HEK293 (cell line): ENCODE results near the gene CCDC40.

ENCODE experiments used
- HOXA7 ChIP-seq: sonication (generic); formaldehyde crosslinking; IDR thresholded peaks from 2 replicates; pipeline ENCODE4 v1.8.1; 2022; ENCODE audit warnings: missing genetic modification reagents, borderline replicate concordance
- ZEB2 ChIP-seq: fragments of 450-650 bp; formaldehyde crosslinking; IDR thresholded peaks from 2 replicates; pipeline ENCODE4 v1.5.1; 2016; ENCODE audit warnings: missing biosample characterization, missing genetic modification characterization
- ZNF24 ChIP-seq: fragments of 450-650 bp; formaldehyde crosslinking; IDR thresholded peaks from 2 replicates; pipeline ENCODE4 v1.5.1; 2016; ENCODE audit warnings: missing biosample characterization, missing genetic modification characterization
- ZNF311 ChIP-seq: fragments of 450-650 bp; formaldehyde crosslinking; IDR thresholded peaks from 2 replicates; pipeline ENCODE4 v1.5.1; 2017; ENCODE audit warnings: missing biosample characterization, missing genetic modification characterization, borderline replicate concordance
- ZNF658 ChIP-seq: fragments of 450-650 bp; formaldehyde crosslinking; IDR thresholded peaks from 2 replicates; pipeline ENCODE4; 2016; ENCODE audit warnings: missing biosample characterization, missing genetic modification characterization
- ZSCAN16 ChIP-seq: fragments of 450-650 bp; formaldehyde crosslinking; IDR thresholded peaks from 2 replicates; pipeline ENCODE4 v1.5.1; 2016; ENCODE audit warnings: missing biosample characterization, missing genetic modification characterization
- TF ChIP-seq, protein P1 (sequence below): fragments of 450-650 bp; formaldehyde crosslinking; IDR thresholded peaks from 2 replicates; pipeline ENCODE4 v1.5.1; 2016; ENCODE audit warnings: missing biosample characterization, missing genetic modification characterization
- TF ChIP-seq, protein P2 (sequence below): fragments of 450-650 bp; formaldehyde crosslinking; conservative IDR thresholded peaks from 2 replicates; pipeline ENCODE4 v1.5.1; 2016; ENCODE audit warnings: low read depth, missing biosample characterization, missing genetic modification characterization
- TF ChIP-seq, protein P3 (sequence below): fragments of 450-650 bp; formaldehyde crosslinking; IDR thresholded peaks from 2 replicates; pipeline ENCODE4 v1.5.1; 2016; ENCODE audit warnings: missing biosample characterization, missing genetic modification characterization
- TF ChIP-seq, protein P4 (sequence below): fragments of 450-650 bp; formaldehyde crosslinking; IDR thresholded peaks from 2 replicates; pipeline ENCODE4 v1.5.1; 2016; ENCODE audit warnings: missing biosample characterization, missing genetic modification characterization

DNA sequence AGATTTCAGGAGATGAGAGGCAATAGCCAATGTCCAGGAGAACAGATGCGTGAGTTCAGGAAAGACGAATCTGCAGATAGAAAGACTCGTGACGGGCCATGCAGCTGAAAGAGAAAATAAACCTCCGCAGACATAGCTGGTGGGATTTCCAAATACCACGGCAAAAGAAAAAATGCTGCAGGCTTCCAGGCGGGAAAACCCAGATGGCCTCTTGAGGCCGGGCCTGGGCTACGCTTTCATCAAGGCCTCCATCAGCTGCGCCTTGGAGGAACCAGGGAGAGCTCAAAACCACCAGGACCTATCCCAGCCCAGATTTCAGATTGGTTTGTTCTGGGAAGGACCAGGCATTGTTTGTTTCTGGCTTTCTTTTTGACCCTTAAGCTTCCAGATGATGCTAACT, 16.7 kb downstream of the CCDC40 start:
- no peak for TF ChIP-seq ZSCAN16 (tag by site-specific recombination)
- TF ChIP-seq, protein P1, sequence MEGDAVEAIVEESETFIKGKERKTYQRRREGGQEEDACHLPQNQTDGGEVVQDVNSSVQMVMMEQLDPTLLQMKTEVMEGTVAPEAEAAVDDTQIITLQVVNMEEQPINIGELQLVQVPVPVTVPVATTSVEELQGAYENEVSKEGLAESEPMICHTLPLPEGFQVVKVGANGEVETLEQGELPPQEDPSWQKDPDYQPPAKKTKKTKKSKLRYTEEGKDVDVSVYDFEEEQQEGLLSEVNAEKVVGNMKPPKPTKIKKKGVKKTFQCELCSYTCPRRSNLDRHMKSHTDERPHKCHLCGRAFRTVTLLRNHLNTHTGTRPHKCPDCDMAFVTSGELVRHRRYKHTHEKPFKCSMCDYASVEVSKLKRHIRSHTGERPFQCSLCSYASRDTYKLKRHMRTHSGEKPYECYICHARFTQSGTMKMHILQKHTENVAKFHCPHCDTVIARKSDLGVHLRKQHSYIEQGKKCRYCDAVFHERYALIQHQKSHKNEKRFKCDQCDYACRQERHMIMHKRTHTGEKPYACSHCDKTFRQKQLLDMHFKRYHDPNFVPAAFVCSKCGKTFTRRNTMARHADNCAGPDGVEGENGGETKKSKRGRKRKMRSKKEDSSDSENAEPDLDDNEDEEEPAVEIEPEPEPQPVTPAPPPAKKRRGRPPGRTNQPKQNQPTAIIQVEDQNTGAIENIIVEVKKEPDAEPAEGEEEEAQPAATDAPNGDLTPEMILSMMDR (tag by site-specific recombination) = no peak
- TF ChIP-seq ZNF658 (tag by site-specific recombination) = no peak
- TF ChIP-seq ZNF311 (tag by site-specific recombination) = no peak
- no peak for TF ChIP-seq ZNF24 (tag by site-specific recombination)
- TF ChIP-seq, protein P2, sequence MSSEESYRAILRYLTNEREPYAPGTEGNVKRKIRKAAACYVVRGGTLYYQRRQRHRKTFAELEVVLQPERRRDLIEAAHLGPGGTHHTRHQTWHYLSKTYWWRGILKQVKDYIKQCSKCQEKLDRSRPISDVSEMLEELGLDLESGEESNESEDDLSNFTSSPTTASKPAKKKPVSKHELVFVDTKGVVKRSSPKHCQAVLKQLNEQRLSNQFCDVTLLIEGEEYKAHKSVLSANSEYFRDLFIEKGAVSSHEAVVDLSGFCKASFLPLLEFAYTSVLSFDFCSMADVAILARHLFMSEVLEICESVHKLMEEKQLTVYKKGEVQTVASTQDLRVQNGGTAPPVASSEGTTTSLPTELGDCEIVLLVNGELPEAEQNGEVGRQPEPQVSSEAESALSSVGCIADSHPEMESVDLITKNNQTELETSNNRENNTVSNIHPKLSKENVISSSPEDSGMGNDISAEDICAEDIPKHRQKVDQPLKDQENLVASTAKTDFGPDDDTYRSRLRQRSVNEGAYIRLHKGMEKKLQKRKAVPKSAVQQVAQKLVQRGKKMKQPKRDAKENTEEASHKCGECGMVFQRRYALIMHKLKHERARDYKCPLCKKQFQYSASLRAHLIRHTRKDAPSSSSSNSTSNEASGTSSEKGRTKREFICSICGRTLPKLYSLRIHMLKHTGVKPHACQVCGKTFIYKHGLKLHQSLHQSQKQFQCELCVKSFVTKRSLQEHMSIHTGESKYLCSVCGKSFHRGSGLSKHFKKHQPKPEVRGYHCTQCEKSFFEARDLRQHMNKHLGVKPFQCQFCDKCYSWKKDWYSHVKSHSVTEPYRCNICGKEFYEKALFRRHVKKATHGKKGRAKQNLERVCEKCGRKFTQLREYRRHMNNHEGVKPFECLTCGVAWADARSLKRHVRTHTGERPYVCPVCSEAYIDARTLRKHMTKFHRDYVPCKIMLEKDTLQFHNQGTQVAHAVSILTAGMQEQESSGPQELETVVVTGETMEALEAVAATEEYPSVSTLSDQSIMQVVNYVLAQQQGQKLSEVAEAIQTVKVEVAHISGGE (tag by site-specific recombination) = no peak
- no peak for TF ChIP-seq HOXA7
- no peak for TF ChIP-seq ZEB2 (tag by site-specific recombination)
- TF ChIP-seq, protein P3, sequence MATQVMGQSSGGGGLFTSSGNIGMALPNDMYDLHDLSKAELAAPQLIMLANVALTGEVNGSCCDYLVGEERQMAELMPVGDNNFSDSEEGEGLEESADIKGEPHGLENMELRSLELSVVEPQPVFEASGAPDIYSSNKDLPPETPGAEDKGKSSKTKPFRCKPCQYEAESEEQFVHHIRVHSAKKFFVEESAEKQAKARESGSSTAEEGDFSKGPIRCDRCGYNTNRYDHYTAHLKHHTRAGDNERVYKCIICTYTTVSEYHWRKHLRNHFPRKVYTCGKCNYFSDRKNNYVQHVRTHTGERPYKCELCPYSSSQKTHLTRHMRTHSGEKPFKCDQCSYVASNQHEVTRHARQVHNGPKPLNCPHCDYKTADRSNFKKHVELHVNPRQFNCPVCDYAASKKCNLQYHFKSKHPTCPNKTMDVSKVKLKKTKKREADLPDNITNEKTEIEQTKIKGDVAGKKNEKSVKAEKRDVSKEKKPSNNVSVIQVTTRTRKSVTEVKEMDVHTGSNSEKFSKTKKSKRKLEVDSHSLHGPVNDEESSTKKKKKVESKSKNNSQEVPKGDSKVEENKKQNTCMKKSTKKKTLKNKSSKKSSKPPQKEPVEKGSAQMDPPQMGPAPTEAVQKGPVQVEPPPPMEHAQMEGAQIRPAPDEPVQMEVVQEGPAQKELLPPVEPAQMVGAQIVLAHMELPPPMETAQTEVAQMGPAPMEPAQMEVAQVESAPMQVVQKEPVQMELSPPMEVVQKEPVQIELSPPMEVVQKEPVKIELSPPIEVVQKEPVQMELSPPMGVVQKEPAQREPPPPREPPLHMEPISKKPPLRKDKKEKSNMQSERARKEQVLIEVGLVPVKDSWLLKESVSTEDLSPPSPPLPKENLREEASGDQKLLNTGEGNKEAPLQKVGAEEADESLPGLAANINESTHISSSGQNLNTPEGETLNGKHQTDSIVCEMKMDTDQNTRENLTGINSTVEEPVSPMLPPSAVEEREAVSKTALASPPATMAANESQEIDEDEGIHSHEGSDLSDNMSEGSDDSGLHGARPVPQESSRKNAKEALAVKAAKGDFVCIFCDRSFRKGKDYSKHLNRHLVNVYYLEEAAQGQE (tag by site-specific recombination) = no peak
- TF ChIP-seq, protein P4, sequence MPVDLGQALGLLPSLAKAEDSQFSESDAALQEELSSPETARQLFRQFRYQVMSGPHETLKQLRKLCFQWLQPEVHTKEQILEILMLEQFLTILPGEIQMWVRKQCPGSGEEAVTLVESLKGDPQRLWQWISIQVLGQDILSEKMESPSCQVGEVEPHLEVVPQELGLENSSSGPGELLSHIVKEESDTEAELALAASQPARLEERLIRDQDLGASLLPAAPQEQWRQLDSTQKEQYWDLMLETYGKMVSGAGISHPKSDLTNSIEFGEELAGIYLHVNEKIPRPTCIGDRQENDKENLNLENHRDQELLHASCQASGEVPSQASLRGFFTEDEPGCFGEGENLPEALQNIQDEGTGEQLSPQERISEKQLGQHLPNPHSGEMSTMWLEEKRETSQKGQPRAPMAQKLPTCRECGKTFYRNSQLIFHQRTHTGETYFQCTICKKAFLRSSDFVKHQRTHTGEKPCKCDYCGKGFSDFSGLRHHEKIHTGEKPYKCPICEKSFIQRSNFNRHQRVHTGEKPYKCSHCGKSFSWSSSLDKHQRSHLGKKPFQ = no peak
